ENCODE data around the gene TREM2.

- TF ChIP-seq CTCF (conservative IDR thresholded peaks at IDR 0.05 in 1 of 2, IDR thresholded peaks at IDR 0.05 in 1 of 2; ENCODE audit: extremely low read depth in 1 of 2, insufficient read depth in 1 of 2, low read depth in 1 of 2, low read length in 2 of 2), result no peak
- no peak for TF ChIP-seq EZH2 (IDR thresholded peaks at IDR 0.05; ENCODE audit: borderline replicate concordance, low read length)
Measured at GRCh38 chr6:41167173-41167963, 4.5 kb upstream of the TREM2 start.
